DOHH2 (cell line): Measurements from ENCODE around the gene ZNF324.

Experiments
- CTCF ChIP-seq: fragments of 200-600 bp; sonication (generic); IDR thresholded peaks from one replicate; pipeline ENCODE4 v1.5.1; 2014; ENCODE audit warnings: antibody characterized with exemption, mild to moderate bottlenecking, low read depth, low read length; ENCODE audit not compliant: poor library complexity, severe bottlenecking
- EZH2phosphoT487 ChIP-seq: fragments of 200-600 bp; sonication (generic); IDR thresholded peaks from 2 replicates; pipeline ENCODE4 v1.6.1; 2017; ENCODE audit warnings: borderline replicate concordance, mild to moderate bottlenecking, antibody characterized with exemption, low read length, moderate library complexity, mixed read lengths

DNA sequence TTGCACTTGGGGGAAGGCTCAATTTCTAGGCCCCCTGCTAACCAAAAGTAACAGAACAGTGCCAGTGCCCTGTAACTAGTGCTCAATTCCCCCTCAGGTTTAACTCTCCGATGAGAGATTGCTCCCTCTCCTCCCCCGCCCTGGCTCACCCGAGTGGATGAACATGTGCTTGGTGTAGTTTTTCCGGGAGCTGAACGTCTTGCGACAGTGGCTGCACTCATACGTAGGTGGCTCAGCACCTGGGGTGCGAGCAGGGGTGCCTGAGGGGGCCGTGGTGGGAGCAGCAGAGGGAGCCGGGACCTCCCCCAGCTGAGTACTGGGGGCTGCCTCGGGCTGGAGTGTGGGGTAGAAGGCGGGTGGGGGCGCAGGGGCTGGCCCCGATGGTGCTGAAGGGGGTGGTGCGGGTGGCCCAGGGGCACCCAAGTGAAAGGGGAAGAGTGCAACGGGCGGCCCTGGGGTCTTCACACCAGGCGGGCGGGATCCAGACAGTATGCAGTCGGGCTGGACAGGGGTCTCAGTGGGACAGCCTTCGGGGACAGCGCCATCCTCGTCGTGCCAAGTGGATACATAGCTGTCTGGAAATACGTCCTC lies 49.5 kb downstream of the ZNF324 start:
- TF ChIP-seq CTCF: no peak
- TF ChIP-seq EZH2phosphoT487: no peak
